Nephron progenitor cell (in vitro differentiated cells): ENCODE data around the gene DBH.

Experiments
- DNase-seq: peaks from one replicate; pipeline ENCODE4 v3.0.0; 2021
- H3K27ac Mint-ChIP-seq: 2 replicates; pipeline ENCODE4 v1.8.0; 2021; ENCODE audit warnings: mild to moderate bottlenecking, moderate library complexity, mixed read lengths
- H3K27me3 Mint-ChIP-seq: 2 replicates; pipeline ENCODE4 v1.8.0; 2021; ENCODE audit warnings: mild to moderate bottlenecking, low read depth, mixed read lengths; ENCODE audit not compliant: poor library complexity
- H3K36me3 Mint-ChIP-seq: 2 replicates; pipeline ENCODE4 v1.8.0; 2021; ENCODE audit warnings: low read depth, mixed read lengths
- H3K4me1 Mint-ChIP-seq: 2 replicates; pipeline ENCODE4 v1.8.0; 2021; ENCODE audit warnings: mixed read lengths
- H3K4me3 Mint-ChIP-seq: 2 replicates; pipeline ENCODE4 v1.8.0; 2021; ENCODE audit warnings: mild to moderate bottlenecking, moderate library complexity, mixed read lengths
- H3K9me3 Mint-ChIP-seq: 2 replicates; pipeline ENCODE4 v1.8.0; 2021; ENCODE audit warnings: mild to moderate bottlenecking, moderate library complexity, mixed read lengths
- TF ChIP-seq, protein P1 (sequence below): fragments of 200-600 bp; sonication (generic); IDR thresholded peaks from 2 replicates; pipeline ENCODE4 v1.5.0; 2021; ENCODE audit warnings: antibody characterized with exemption

Gene DBH

DNA sequence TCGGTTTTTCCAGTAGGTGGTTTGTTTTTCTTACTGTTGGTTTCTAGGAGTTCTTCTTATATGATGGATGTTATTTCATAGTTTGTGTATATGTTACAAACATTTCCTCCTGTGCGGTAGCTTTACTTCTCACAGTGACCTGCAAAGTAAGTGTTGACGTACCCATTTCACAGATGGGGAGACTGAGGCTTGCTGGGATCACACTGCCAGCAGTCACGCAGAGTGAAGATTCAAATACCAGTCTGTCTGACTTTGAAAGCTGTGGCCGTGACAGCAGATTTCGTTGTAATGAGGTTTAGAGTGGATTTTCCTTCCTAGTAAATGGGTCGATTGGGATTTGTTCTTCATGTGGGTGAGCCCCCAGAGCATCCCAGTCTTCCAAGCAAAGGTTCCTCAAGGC is 13.0 kb downstream of the DBH start:
- peaks cover 13% of the 10 kb centered on the region for H3K4me1 Mint-ChIP-seq
- TF ChIP-seq, protein P1, sequence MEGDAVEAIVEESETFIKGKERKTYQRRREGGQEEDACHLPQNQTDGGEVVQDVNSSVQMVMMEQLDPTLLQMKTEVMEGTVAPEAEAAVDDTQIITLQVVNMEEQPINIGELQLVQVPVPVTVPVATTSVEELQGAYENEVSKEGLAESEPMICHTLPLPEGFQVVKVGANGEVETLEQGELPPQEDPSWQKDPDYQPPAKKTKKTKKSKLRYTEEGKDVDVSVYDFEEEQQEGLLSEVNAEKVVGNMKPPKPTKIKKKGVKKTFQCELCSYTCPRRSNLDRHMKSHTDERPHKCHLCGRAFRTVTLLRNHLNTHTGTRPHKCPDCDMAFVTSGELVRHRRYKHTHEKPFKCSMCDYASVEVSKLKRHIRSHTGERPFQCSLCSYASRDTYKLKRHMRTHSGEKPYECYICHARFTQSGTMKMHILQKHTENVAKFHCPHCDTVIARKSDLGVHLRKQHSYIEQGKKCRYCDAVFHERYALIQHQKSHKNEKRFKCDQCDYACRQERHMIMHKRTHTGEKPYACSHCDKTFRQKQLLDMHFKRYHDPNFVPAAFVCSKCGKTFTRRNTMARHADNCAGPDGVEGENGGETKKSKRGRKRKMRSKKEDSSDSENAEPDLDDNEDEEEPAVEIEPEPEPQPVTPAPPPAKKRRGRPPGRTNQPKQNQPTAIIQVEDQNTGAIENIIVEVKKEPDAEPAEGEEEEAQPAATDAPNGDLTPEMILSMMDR = no peak
- H3K4me3 Mint-ChIP-seq = no peak overlapping the region
- no peak for DNase-seq
- H3K27me3 Mint-ChIP-seq = peaks cover 18% of the 10 kb centered on the region
- H3K36me3 Mint-ChIP-seq = no peaks in the 10 kb centered on the region
- H3K9me3 Mint-ChIP-seq = no peaks in the 10 kb centered on the region
- H3K27ac Mint-ChIP-seq = no peak overlapping the region

DNA sequence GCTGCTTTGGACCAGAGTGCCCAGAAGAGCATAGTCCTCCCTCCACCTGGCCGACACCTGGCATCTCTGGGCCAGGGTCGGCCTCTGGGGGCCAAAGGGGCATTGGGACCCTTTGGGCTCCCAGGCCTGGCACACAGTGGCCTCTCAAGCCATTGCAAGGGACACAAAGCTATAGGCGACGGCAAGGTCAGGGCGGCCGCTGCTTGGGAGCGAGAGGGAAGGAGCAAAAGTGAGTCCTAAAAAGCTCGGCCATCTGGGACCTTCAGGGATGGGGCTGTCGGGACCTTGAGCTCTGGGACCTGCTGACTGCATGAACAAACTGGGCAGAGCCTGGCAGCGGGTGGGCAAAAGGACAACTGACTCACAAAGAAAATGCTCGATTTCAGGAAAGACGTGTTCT is 13.9 kb downstream of the DBH start:
- peaks cover 18% of the 10 kb centered on the region for H3K27me3 Mint-ChIP-seq
- no peaks in the 10 kb centered on the region for H3K36me3 Mint-ChIP-seq
- peaks cover 14% of the 10 kb centered on the region for H3K4me1 Mint-ChIP-seq
- H3K27ac Mint-ChIP-seq = no peak overlapping the region
- TF ChIP-seq, protein P1 = no peak
- no peaks in the 10 kb centered on the region for H3K9me3 Mint-ChIP-seq
- no peak for DNase-seq
- H3K4me3 Mint-ChIP-seq = no peak overlapping the region

DNA sequence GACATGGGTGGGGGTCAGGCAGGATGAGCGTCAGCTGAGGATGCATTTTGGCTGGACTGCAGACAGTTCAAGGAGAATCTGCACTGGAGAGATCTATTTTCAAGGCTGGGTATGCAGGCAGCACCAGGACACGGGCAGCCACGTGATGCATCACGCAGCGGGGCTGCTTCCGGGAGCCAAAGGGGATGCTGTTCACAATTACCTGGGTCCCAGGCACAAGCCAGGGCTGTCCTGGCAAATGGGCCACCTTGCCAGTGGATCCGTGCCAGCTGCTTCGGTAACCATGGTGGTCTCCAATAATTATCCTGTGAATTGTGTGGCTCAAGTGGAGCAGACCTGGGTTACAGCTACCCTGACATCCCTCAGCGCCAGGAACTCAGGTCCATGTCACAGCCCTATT is 17.5 kb downstream of the DBH start:
- H3K4me1 Mint-ChIP-seq = peaks cover 32% of the 10 kb centered on the region
- H3K27ac Mint-ChIP-seq = no peak overlapping the region
- no peaks in the 10 kb centered on the region for H3K9me3 Mint-ChIP-seq
- DNase-seq = no peak
- peaks cover 40% of the 10 kb centered on the region for H3K27me3 Mint-ChIP-seq
- TF ChIP-seq, protein P1 = no peak
- no peak overlapping the region for H3K4me3 Mint-ChIP-seq
- H3K36me3 Mint-ChIP-seq = no peaks in the 10 kb centered on the region

DNA sequence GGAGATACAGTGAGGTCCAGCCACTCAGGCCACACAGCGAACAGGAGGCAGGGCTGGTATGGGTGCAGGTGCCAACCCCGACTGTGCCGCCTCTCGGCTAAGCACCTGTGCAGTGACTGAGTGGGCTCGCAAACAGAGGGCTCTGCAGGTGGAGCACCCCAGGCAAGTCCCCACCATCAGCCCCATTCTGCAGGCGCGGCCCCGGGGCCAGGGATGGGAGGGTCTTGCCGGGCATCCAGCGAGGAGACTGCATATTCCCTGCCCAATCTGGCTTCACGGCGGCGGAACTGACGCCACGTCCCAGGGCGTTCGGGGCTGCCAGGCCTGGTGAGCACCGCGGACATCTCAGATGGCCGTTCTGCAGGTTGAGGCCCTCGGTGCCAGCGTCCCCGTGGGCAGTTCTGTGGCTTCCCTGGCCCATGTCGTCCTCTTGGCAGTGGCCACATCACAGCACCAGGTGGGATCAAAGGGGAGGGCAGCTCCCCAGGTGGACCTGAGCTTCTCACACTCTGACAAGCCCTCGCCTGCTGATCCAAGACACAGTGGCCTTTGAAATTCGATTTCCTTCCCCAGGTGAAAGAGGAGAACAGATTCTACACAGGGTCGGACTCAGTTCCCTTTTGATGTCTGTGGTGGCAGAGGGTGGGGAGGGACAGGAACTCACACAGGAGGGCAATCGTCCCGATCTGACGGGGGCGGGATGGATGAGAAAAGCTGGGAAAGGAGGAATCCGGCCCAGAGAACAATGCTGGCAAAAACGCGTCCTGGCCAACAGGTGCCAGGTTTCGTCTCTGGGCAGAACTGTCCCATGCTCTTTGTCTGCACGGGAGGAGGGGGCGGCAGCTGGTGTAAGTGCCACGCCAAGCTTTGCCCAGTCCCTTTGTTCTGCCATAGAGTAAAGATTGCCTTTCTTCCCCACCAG is 18.8 kb downstream of the DBH start:
- no peak for DNase-seq
- no peak overlapping the region for H3K4me3 Mint-ChIP-seq
- H3K36me3 Mint-ChIP-seq = no peaks in the 10 kb centered on the region
- peaks cover 42% of the 10 kb centered on the region for H3K27me3 Mint-ChIP-seq
- peaks cover 41% of the 10 kb centered on the region for H3K4me1 Mint-ChIP-seq
- TF ChIP-seq, protein P1 = no peak
- no peak overlapping the region for H3K27ac Mint-ChIP-seq
- H3K9me3 Mint-ChIP-seq = no peaks in the 10 kb centered on the region

DNA sequence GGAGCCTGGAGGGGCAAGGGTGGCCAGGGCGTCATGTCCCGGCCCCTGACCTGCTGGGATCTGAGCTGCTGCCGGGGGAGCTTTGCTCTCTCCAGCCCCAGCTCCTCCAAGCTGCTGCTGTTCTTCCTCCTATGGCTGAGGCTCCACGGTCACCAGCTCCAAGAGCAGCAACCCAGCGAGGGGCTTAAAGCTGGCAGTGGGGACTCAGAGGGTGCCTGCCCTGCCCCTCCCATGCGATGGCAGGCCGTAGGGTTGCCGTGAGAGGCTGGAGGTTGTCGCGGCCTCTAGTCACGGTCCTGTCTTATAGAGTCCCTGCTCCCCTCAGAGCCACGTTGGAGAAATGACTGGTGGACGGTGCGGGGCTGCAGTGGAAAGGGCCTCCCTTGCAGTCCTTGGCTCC is 19.5 kb downstream of the DBH start:
- DNase-seq = no peak
- Mint-ChIP-seq H3K27ac (no peak overlapping the region), H3K4me3 (no peak overlapping the region), H3K9me3 (no peaks in the 10 kb centered on the region), H3K4me1 (peaks cover 43% of the 10 kb centered on the region), H3K27me3 (peaks cover 45% of the 10 kb centered on the region), H3K36me3 (no peaks in the 10 kb centered on the region)
- TF ChIP-seq, protein P1 = no peak
